Thyroid gland (tissue), 4 donors: ENCODE measurements around the gene VPS39.

ENCODE experiments used
- CTCF ChIP-seq, 6 experiments: fragments of 200-600 bp in 3 of 6; fragments of 450-650 bp in 3 of 6; sonication (generic) in 3 of 6; IDR thresholded peaks; one replicate each; pipeline ENCODE4 v1.5.1; 2016 to 2019; ENCODE audit warnings: antibody characterized with exemption in 6 of 6, mild to moderate bottlenecking in 2 of 6, inconsistent platforms in 1 of 6, moderate library complexity in 1 of 6
- POLR2A ChIP-seq, 2 donors: fragments of 450-650 bp; IDR thresholded peaks; one replicate each; pipeline ENCODE4 v1.6.1; 2017; ENCODE audit warnings: antibody characterized with exemption in 2 of 2, mild to moderate bottlenecking in 2 of 2, moderate library complexity in 1 of 2

- TF ChIP-seq POLR2A (IDR thresholded peaks at IDR 0.05): no peak
- no peak for TF ChIP-seq CTCF (IDR thresholded peaks at IDR 0.05)
These were observed 58.4 kb downstream of the VPS39 start for GRCh38 chr15:42149493-42150218.
